Mucosa of stomach (tissue), 1 donor: ENCODE measurements around the gene GNAI3.

ENCODE experiments used
- H3K27me3 ChIP-seq: one replicate; pipeline ENCODE4 v1.7.0; 2013; ENCODE audit warnings: mild to moderate bottlenecking, low read length; ENCODE audit not compliant: control insufficient read depth, insufficient read depth
- H3K36me3 ChIP-seq: one replicate; pipeline ENCODE4 v1.7.0; 2013; ENCODE audit warnings: low read length; ENCODE audit not compliant: control insufficient read depth, insufficient read depth
- H3K4me1 ChIP-seq: one replicate; pipeline ENCODE4 v1.7.0; 2013; ENCODE audit warnings: mild to moderate bottlenecking, low read length; ENCODE audit not compliant: control insufficient read depth, insufficient read depth
- H3K4me3 ChIP-seq: one replicate; pipeline ENCODE4 v1.7.0; 2013; ENCODE audit warnings: low read length
- H3K9ac ChIP-seq: one replicate; pipeline ENCODE4 v1.7.0; 2013; ENCODE audit warnings: mild to moderate bottlenecking, low read length, moderate library complexity
- H3K9me3 ChIP-seq: one replicate; pipeline ENCODE4 v1.7.0; 2013; ENCODE audit warnings: mild to moderate bottlenecking, low read length, moderate library complexity; ENCODE audit not compliant: control insufficient read depth
- donor health status: Pancreatic carcinoma.

The GNAI3 gene

GRCh38 chr1:109589679-109590078 lies 41.3 kb downstream of the GNAI3 start:
- H3K9me3 ChIP-seq: no peaks in the 10 kb centered on the region
- H3K9ac ChIP-seq: no peak overlapping the region
- peaks cover 6% of the 10 kb centered on the region for H3K36me3 ChIP-seq
- H3K27me3 ChIP-seq: no peaks in the 10 kb centered on the region
- H3K4me3 ChIP-seq: no peak overlapping the region
- H3K4me1 ChIP-seq: no peaks in the 10 kb centered on the region

DNA sequence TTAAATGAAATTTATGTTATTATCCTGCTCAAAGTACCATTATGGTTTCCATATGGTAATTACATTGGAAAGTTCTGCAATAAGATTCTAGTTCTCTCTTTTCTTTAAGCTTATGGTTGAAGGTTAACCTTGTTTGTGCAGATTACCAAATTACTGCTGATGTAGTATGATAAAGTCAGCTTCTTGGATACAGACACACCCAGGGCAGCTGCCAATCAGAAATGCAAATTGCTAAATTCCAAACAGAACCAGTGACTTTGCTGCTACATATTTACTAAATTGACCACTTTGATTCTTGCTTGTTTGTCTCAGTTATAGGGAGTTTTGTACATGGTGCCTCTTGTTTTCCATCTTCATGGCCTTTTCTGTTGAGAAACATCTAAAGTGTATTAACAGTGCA lies 44.5 kb downstream of the GNAI3 start:
- Histone ChIP-seq H3K4me1 (no peaks in the 10 kb centered on the region), H3K4me3 (no peak overlapping the region), H3K36me3 (no peaks in the 10 kb centered on the region), H3K9ac (no peak overlapping the region), H3K9me3 (no peaks in the 10 kb centered on the region), H3K27me3 (no peaks in the 10 kb centered on the region)

DNA sequence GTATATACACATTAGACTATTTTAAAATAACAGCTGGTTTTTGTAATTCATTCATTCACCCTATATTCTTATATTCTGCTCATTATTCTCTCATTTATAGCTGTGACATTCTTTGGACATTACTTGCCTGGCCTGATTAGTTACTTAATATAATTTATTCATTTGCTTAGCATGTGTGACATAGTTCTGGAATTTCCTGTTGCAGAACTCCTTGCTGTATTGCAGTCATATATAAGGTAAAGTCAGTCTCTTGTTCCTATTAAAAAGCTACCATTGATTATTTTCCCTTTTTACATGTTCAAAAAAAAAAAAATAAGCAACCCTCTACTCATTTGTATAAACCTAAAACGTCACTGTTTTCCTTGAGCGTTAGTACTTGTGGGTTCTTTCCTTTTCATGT lies 47.1 kb downstream of the GNAI3 start:
- no peak overlapping the region for H3K9ac ChIP-seq

DNA sequence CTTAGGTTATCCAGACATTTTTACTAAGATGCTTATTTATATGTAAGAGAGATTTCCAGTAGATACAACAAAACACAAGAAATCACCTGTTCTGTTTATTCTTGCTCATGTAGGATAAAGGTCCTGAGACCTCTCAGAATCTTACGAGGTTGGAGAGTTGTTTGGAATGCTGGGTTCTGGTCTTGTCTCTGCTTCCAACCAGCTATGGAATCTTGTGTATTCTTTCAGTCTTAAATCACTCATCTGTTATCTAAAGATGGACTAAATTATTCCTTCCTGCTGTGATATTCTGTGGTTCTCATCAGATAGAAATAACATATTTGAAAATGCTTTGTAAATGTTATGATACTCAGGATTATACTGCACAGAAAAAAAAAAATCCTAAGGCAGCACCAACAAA lies 49.7 kb downstream of the GNAI3 start:
- Histone ChIP-seq H3K9ac (no peak overlapping the region), H3K4me1 (no peaks in the 10 kb centered on the region), H3K36me3 (no peaks in the 10 kb centered on the region), H3K9me3 (no peaks in the 10 kb centered on the region), H3K4me3 (no peak overlapping the region), H3K27me3 (no peaks in the 10 kb centered on the region)

More for the DNA sequence above, 47.1 kb downstream of the GNAI3 start:
- Histone ChIP-seq H3K4me1 (no peaks in the 10 kb centered on the region), H3K27me3 (no peaks in the 10 kb centered on the region), H3K4me3 (no peak overlapping the region), H3K9me3 (no peaks in the 10 kb centered on the region), H3K36me3 (no peaks in the 10 kb centered on the region)

DNA sequence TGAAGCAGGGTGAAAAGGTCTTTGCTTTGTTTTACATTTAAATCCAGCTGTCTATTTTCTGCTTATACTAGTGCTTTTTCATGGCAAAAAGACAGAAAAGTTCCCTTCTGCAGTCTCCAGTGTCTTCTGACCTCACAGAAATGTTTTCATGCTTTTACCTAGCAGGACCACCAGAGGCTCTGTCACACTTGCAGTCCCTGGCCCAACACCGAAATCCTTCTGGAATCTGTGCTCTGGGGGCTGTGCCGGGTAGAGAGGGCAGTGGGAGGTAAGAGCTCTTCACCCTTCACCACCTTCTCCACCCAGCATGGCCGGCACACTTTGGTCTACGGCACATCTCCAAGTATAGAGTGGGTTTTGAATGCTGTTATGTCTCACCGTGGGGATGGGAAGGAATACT lies 50.2 kb downstream of the GNAI3 start:
- H3K4me3 ChIP-seq: no peak overlapping the region
- no peaks in the 10 kb centered on the region for H3K4me1 ChIP-seq
- H3K27me3 ChIP-seq: no peaks in the 10 kb centered on the region
- H3K9ac ChIP-seq: no peak overlapping the region
- no peaks in the 10 kb centered on the region for H3K36me3 ChIP-seq
- no peaks in the 10 kb centered on the region for H3K9me3 ChIP-seq

- no peaks in the 10 kb centered on the region for H3K36me3 ChIP-seq
- no peak overlapping the region for H3K9ac ChIP-seq
- H3K9me3 ChIP-seq: no peaks in the 10 kb centered on the region
- no peaks in the 10 kb centered on the region for H3K27me3 ChIP-seq
- no peak overlapping the region for H3K4me3 ChIP-seq
- H3K4me1 ChIP-seq: no peaks in the 10 kb centered on the region
These were observed 54.8 kb downstream of the GNAI3 start for GRCh38 chr1:109603229-109603628.

DNA sequence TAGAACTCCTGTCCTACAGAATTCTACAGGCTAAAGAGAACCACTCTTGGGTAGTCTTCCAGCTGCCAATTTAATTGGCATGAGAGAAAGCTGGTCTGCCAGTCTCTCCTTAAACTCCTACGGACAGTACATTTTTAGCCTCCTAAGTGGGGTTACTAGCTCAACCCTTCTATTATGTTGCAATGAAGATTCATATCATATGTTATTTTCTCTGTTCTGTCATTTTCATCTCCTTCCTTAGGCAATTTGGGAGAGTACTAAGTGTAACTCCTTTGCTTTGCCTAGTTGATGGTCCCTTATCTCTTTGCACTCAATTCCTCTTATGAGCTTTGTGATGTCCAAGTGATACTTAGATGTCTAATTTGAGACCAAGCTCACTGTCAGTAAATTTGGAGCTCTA lies 57.0 kb downstream of the GNAI3 start:
- H3K27me3 ChIP-seq: no peaks in the 10 kb centered on the region
- no peak overlapping the region for H3K4me3 ChIP-seq
- no peaks in the 10 kb centered on the region for H3K9me3 ChIP-seq
- H3K36me3 ChIP-seq: no peaks in the 10 kb centered on the region
- no peaks in the 10 kb centered on the region for H3K4me1 ChIP-seq
- no peak overlapping the region for H3K9ac ChIP-seq

- Histone ChIP-seq H3K9me3 (no peaks in the 10 kb centered on the region), H3K36me3 (no peaks in the 10 kb centered on the region)
These were observed 61.5 kb downstream of the GNAI3 start for GRCh38 chr1:109609881-109610280.

GRCh38 chr1:109610609-109611307 lies 62.3 kb downstream of the GNAI3 start:
- H3K27me3 ChIP-seq: no peaks in the 10 kb centered on the region
- H3K4me1 ChIP-seq: peaks cover 15% of the 10 kb centered on the region
- no peaks in the 10 kb centered on the region for H3K9me3 ChIP-seq
- H3K4me3 ChIP-seq: no peak overlapping the region
- H3K9ac ChIP-seq: no peak overlapping the region
- H3K36me3 ChIP-seq: no peaks in the 10 kb centered on the region

More at GRCh38 chr1:109609881-109610280, 61.5 kb downstream of the GNAI3 start:
- no peak overlapping the region for H3K4me3 ChIP-seq
- H3K27me3 ChIP-seq: no peaks in the 10 kb centered on the region
- H3K4me1 ChIP-seq: peaks cover 15% of the 10 kb centered on the region
- H3K9ac ChIP-seq: no peak overlapping the region

- Histone ChIP-seq H3K27me3 (no peaks in the 10 kb centered on the region), H3K4me1 (peaks cover 15% of the 10 kb centered on the region), H3K9ac (no peak overlapping the region), H3K9me3 (no peaks in the 10 kb centered on the region), H3K4me3 (no peak overlapping the region), H3K36me3 (no peaks in the 10 kb centered on the region)
These were observed 63.0 kb downstream of the GNAI3 start for GRCh38 chr1:109611308-109611990.

- H3K36me3 ChIP-seq: no peaks in the 10 kb centered on the region
- H3K4me1 ChIP-seq: peaks cover 27% of the 10 kb centered on the region
These were observed 65.1 kb downstream of the GNAI3 start for GRCh38 chr1:109613361-109614147.

GRCh38 chr1:109615879-109616278 lies 67.5 kb downstream of the GNAI3 start:
- Histone ChIP-seq H3K9ac (no peak overlapping the region), H3K36me3 (no peaks in the 10 kb centered on the region), H3K27me3 (no peaks in the 10 kb centered on the region), H3K9me3 (no peaks in the 10 kb centered on the region), H3K4me3 (no peak overlapping the region), H3K4me1 (peaks cover 37% of the 10 kb centered on the region)

More at GRCh38 chr1:109613361-109614147, 65.1 kb downstream of the GNAI3 start:
- H3K9ac ChIP-seq: no peak overlapping the region
- no peak overlapping the region for H3K4me3 ChIP-seq
- H3K27me3 ChIP-seq: no peaks in the 10 kb centered on the region
- H3K9me3 ChIP-seq: no peaks in the 10 kb centered on the region
